ENCODE data around the gene USP32.

DNA sequence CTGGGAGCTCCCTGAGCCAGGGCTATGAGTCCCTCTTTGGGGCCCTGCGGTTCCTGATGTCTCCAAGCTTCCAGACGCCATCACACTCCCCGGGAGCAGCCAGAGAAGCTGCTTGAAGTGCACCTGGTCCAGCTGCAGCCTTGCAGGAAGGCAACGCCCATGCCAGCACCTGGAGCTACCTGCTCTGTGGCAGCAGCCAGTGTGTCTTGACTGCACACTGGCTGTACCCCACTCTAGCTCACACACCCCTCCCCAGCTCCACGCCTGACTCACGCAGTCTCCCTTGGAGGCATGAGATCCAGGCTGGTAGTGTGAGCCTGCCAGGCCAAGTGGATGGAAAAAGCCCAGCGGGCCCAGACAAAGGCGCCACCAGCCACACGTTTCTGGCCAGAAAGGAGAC, 63.3 kb downstream of the USP32 start:
- TF ChIP-seq POLR2A (IDR thresholded peaks at IDR 0.05; ENCODE audit: low read length): no peak
- TF ChIP-seq GATA1 (IDR thresholded peaks at IDR 0.05; ENCODE audit: low read depth, low read length): no peak
